ENCODE data around the gene FOXJ3.

FOXJ3 gene

GRCh38 chr1:42328047-42328625, 6.9 kb downstream of the FOXJ3 start:
- no peak for TF ChIP-seq JUND (IDR thresholded peaks at IDR 0.05; ENCODE audit: low read depth)
- DNase-seq (ENCODE audit: low read depth in 1 of 2, low spot score in 1 of 2): no peak
- in situ Hi-C loops (cut with HindIII; ENCODE audit: low pct_unique_long_range_greater_than_20kb, low sequenced_read_pairs): no loop called here

DNA sequence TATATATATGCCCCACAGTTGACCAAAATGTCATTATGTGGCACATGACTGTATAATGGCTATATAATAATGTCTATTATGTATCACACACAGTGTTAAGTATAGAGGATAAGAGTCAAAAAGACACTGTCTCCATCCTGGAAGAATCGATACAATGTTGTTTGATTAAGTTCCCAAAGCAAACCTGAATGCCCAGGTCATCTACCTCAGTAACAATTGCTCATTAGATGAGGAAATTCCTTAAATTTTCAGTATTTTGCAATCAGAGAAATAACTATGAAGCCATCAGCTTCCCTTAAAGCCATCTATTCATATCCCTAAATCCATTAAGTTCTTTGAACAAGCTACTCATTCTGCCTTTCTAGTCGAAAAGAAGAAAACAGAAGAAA, 10.0 kb downstream of the FOXJ3 start:
- in situ Hi-C loops (cut with HindIII; ENCODE audit: low pct_unique_long_range_greater_than_20kb, low sequenced_read_pairs): no loop called here
- no peak for TF ChIP-seq JUND (IDR thresholded peaks at IDR 0.05; ENCODE audit: low read depth)
- DNase-seq (ENCODE audit: low read depth in 1 of 2, low spot score in 1 of 2): no peak

GRCh38 chr1:42324398-42325013, 10.5 kb downstream of the FOXJ3 start:
- in situ Hi-C loops (cut with HindIII; ENCODE audit: low pct_unique_long_range_greater_than_20kb, low sequenced_read_pairs): no loop called here
- no peak for DNase-seq (ENCODE audit: low read depth in 1 of 2, low spot score in 1 of 2)
- TF ChIP-seq JUND (IDR thresholded peaks at IDR 0.05; ENCODE audit: low read depth): no peak

DNA sequence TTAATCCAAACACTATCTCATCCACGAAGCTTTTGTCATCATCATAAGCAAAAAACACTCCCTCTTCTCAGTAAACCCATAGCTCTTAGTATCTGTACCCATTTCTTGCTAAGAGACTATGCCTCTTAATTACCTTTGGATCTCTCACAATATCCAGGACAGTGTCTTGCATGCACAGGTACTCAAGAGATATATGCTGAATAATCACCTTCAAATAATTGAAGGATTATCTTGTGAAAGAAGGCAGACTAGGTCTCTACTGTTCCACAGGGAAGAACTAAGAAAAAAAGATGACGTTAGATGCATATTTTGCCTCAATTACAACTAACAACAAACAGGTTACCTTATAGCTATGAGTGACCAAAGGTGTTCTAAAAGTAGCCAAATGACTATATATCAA, 11.5 kb downstream of the FOXJ3 start:
- DNase-seq (ENCODE audit: low read depth in 1 of 2, low spot score in 1 of 2): no peak
- TF ChIP-seq JUND (IDR thresholded peaks at IDR 0.05; ENCODE audit: low read depth): no peak
- in situ Hi-C loops (cut with HindIII; ENCODE audit: low pct_unique_long_range_greater_than_20kb, low sequenced_read_pairs): no loop called here

DNA sequence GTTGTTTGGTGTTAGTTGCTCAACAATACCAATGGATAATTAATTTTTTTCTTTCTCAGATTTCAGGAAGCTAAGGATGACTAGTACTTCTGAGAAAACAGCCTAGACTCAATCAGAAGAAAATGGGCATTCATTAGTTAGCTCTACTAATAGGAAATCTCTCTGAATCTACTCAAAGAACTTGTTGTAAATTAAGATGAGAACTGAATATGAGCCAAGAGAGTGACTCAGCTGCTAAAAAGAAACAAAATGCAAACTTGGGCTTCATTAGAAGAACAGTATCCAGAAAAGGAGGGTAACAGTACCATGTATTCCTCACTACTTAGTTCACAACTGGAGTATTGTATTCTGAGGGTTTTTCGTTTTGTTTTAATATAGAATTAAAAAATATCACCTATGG, 12.5 kb downstream of the FOXJ3 start:
- TF ChIP-seq JUND (IDR thresholded peaks at IDR 0.05; ENCODE audit: low read depth): no peak
- in situ Hi-C loops (cut with HindIII; ENCODE audit: low pct_unique_long_range_greater_than_20kb, low sequenced_read_pairs): no loop called here
- DNase-seq (ENCODE audit: low read depth in 1 of 2, low spot score in 1 of 2): no peak

GRCh38 chr1:42321731-42322130, 13.3 kb downstream of the FOXJ3 start:
- DNase-seq (ENCODE audit: low read depth in 1 of 2, low spot score in 1 of 2): no peak
- in situ Hi-C loops (cut with HindIII; ENCODE audit: low pct_unique_long_range_greater_than_20kb, low sequenced_read_pairs): no loop called here
- TF ChIP-seq JUND (IDR thresholded peaks at IDR 0.05; ENCODE audit: low read depth): no peak

GRCh38 chr1:42320708-42321107, 14.3 kb downstream of the FOXJ3 start:
- no peak for TF ChIP-seq JUND (IDR thresholded peaks at IDR 0.05; ENCODE audit: low read depth)
- DNase-seq (ENCODE audit: low read depth in 1 of 2, low spot score in 1 of 2): no peak
- in situ Hi-C loops (cut with HindIII; ENCODE audit: low pct_unique_long_range_greater_than_20kb, low sequenced_read_pairs): no loop called here

- no peak for TF ChIP-seq JUND (IDR thresholded peaks at IDR 0.05; ENCODE audit: low read depth)
- in situ Hi-C loops (cut with HindIII; ENCODE audit: low pct_unique_long_range_greater_than_20kb, low sequenced_read_pairs): no loop called here
- DNase-seq (ENCODE audit: low read depth in 1 of 2, low spot score in 1 of 2): no peak
Measured at GRCh38 chr1:42319871-42320484, 15.1 kb downstream of the FOXJ3 start.

GRCh38 chr1:42319128-42319851, 15.7 kb downstream of the FOXJ3 start:
- no peak for DNase-seq (ENCODE audit: low read depth in 1 of 2, low spot score in 1 of 2)
- no peak for TF ChIP-seq JUND (IDR thresholded peaks at IDR 0.05; ENCODE audit: low read depth)
- in situ Hi-C loops (cut with HindIII; ENCODE audit: low pct_unique_long_range_greater_than_20kb, low sequenced_read_pairs): no loop called here

DNA sequence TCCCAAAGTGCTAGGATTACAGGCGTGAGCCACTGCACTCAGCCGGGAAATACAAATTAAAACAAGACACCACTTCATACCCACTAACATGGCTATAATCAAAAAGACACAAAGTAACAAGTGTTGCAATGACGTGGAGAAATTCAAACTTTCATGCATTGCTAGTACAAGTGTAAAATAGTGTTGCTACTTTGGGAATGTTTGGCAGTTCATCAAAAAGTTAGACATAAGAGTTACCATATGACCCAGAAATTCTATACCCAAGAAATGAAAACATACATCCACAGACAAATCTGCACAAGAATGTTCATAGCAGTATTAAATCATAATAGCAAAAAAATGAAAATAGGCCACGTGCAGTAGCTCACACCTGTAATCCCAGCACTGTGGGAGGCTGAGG, 16.4 kb downstream of the FOXJ3 start:
- no peak for TF ChIP-seq JUND (IDR thresholded peaks at IDR 0.05; ENCODE audit: low read depth)
- in situ Hi-C loops (cut with HindIII; ENCODE audit: low pct_unique_long_range_greater_than_20kb, low sequenced_read_pairs): no loop called here
- DNase-seq (ENCODE audit: low read depth in 1 of 2, low spot score in 1 of 2): no peak

DNA sequence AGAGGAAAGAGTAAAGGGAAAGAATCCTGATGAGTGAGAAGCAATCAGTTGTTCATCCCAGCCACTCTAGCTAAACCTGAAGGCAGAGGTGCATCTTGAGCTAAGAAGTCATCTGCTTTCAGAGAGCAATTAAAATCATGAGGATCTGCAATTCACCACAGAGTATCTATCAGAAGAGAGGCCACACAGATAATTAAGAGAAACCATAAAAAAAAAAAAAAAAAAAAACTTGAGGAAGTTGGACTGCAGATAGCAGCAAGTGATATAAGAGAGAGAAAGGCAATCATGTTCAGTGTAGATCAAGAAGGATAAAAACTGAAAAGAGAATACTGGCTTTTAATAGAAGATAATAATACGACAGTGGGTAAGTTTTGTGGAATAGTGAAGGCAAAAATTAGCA, 17.7 kb downstream of the FOXJ3 start:
- in situ Hi-C loops (cut with HindIII; ENCODE audit: low pct_unique_long_range_greater_than_20kb, low sequenced_read_pairs): no loop called here
- TF ChIP-seq JUND (IDR thresholded peaks at IDR 0.05; ENCODE audit: low read depth): no peak
- DNase-seq (ENCODE audit: low read depth in 1 of 2, low spot score in 1 of 2): no peak

GRCh38 chr1:42316292-42316691, 18.7 kb downstream of the FOXJ3 start:
- TF ChIP-seq JUND (IDR thresholded peaks at IDR 0.05; ENCODE audit: low read depth): no peak
- in situ Hi-C loops (cut with HindIII; ENCODE audit: low pct_unique_long_range_greater_than_20kb, low sequenced_read_pairs): no loop called here
- DNase-seq (ENCODE audit: low read depth in 1 of 2, low spot score in 1 of 2): no peak

- in situ Hi-C loops (cut with HindIII; ENCODE audit: low pct_unique_long_range_greater_than_20kb, low sequenced_read_pairs): no loop called here
- no peak for TF ChIP-seq JUND (IDR thresholded peaks at IDR 0.05; ENCODE audit: low read depth)
- DNase-seq (ENCODE audit: low read depth in 1 of 2, low spot score in 1 of 2): no peak
Measured at GRCh38 chr1:42315500-42315899, 19.5 kb downstream of the FOXJ3 start.

All from T47D (cell line).